KOPT-K1 (cell line): ENCODE measurements around the gene GET3.
A peak's percentile ranks its signal among the peaks of the same experiment; 100 is the strongest.
"Not testable (repeated sequence)": the region's sequence is repeated elsewhere in the genome, so short reads cannot be mapped to it uniquely, and the experiment has no call there.

Source experiments
- H3K27ac ChIP-seq: fragments of 200-600 bp; sonication (generic); 2 replicates; pipeline ENCODE4 v1.5.1; 2016; ENCODE audit warnings: antibody characterized with exemption, mild to moderate bottlenecking, low read depth, low read length; ENCODE audit not compliant: poor library complexity, severe bottlenecking
- H3K36me3 ChIP-seq: fragments of 200-600 bp; sonication (generic); 2 replicates; pipeline ENCODE4 v1.5.1; 2017; ENCODE audit warnings: antibody characterized with exemption, mild to moderate bottlenecking, low read length, moderate library complexity; ENCODE audit not compliant: insufficient read depth
- H3K9me3 ChIP-seq: fragments of 200-600 bp; sonication (generic); 2 replicates; pipeline ENCODE4 v1.5.1; 2017; ENCODE audit warnings: antibody characterized with exemption, low read length, mild to moderate bottlenecking; ENCODE audit not compliant: insufficient read depth, poor library complexity, severe bottlenecking

Gene GET3

GRCh38 chr19:12736995-12737834, at the start of gene GET3:
TSS of gene GET3 (plus strand) at chr19:12737497. CDS start at chr19:12737506, 9 bp downstream.
- Histone ChIP-seq H3K36me3 (peaks cover 22% of the 10 kb centered on the region), H3K9me3 (no peaks in the 10 kb centered on the region), H3K27ac (peak within 1 kb of the TSS; percentile 74)

- Histone ChIP-seq H3K36me3 (peaks cover 4% of the 10 kb centered on the region; the same call in 1 of the 2 replicates), H3K9me3 (no peaks in the 10 kb centered on the region), H3K27ac (no peak overlapping the region)
These were observed 48.3 kb upstream of the GET3 start for GRCh38 chr19:12689012-12689411.

- peaks cover 4% of the 10 kb centered on the region; the same call in 1 of the 2 replicates for H3K36me3 ChIP-seq
- H3K9me3 ChIP-seq = no peaks in the 10 kb centered on the region
- H3K27ac ChIP-seq = no peak overlapping the region
These were observed 47.6 kb upstream of the GET3 start for GRCh38 chr19:12689581-12690216.

- Histone ChIP-seq H3K36me3 (peaks cover 7% of the 10 kb centered on the region), H3K27ac (no peak overlapping the region), H3K9me3 (no peaks in the 10 kb centered on the region)
These were observed 44.3 kb upstream of the GET3 start for GRCh38 chr19:12692960-12693359.

GRCh38 chr19:12694641-12695040, 42.7 kb upstream of the GET3 start:
- Histone ChIP-seq H3K36me3 (peaks cover 19% of the 10 kb centered on the region), H3K9me3 (no peaks in the 10 kb centered on the region), H3K27ac (no peak overlapping the region)

- Histone ChIP-seq H3K27ac (no peak overlapping the region), H3K9me3 (no peaks in the 10 kb centered on the region), H3K36me3 (peaks cover 23% of the 10 kb centered on the region)
These were observed 42.2 kb upstream of the GET3 start for GRCh38 chr19:12695096-12695495.

- no peak overlapping the region for H3K27ac ChIP-seq
- H3K36me3 ChIP-seq = peaks cover 27% of the 10 kb centered on the region
- no peaks in the 10 kb centered on the region for H3K9me3 ChIP-seq
These were observed 41.8 kb upstream of the GET3 start for GRCh38 chr19:12695514-12695913.

- H3K9me3 ChIP-seq = no peaks in the 10 kb centered on the region
- peak overlapping the region; percentile 68 for H3K27ac ChIP-seq
- peaks cover 31% of the 10 kb centered on the region for H3K36me3 ChIP-seq
These were observed 41.3 kb upstream of the GET3 start for GRCh38 chr19:12695997-12696365.

- no peaks in the 10 kb centered on the region for H3K9me3 ChIP-seq
- peaks cover 38% of the 10 kb centered on the region for H3K36me3 ChIP-seq
- peak within 1 kb of the TSS; percentile 68 for H3K27ac ChIP-seq
These were observed 40.6 kb upstream of the GET3 start, which contains the start of gene FBXW9 for GRCh38 chr19:12696366-12697335. TSS of gene FBXW9 (minus strand) at chr19:12696631. CDS start at chr19:12696581, 50 bp downstream.

GRCh38 chr19:12697425-12697824, 39.9 kb upstream of the GET3 start:
- peaks cover 46% of the 10 kb centered on the region for H3K36me3 ChIP-seq

GRCh38 chr19:12698138-12698537, 39.2 kb upstream of the GET3 start:
- Histone ChIP-seq H3K36me3 (peaks cover 53% of the 10 kb centered on the region), H3K9me3 (no peaks in the 10 kb centered on the region), H3K27ac (no peak overlapping the region)

More at GRCh38 chr19:12697425-12697824, 39.9 kb upstream of the GET3 start:
- not testable (repeated sequence) for H3K9me3 ChIP-seq
- H3K27ac ChIP-seq = peak overlapping the region; percentile 68

GRCh38 chr19:12701596-12702282, 35.6 kb upstream of the GET3 start:
- H3K36me3 ChIP-seq = peaks cover 89% of the 10 kb centered on the region
- H3K9me3 ChIP-seq = no peaks in the 10 kb centered on the region
- no peak overlapping the region for H3K27ac ChIP-seq

GRCh38 chr19:12703046-12703445, 34.3 kb upstream of the GET3 start:
- peaks cover 99% of the 10 kb centered on the region for H3K36me3 ChIP-seq
- H3K27ac ChIP-seq = no peak overlapping the region
- no peaks in the 10 kb centered on the region for H3K9me3 ChIP-seq

GRCh38 chr19:12705169-12705568, 32.1 kb upstream of the GET3 start:
- Histone ChIP-seq H3K9me3 (no peaks in the 10 kb centered on the region), H3K36me3 (peaks cover 99% of the 10 kb centered on the region), H3K27ac (no peak overlapping the region)
